Omental fat pad (tissue), 4 donors: ENCODE measurements around the gene TARBP1. TPM values are rescaled to one million over a fixed set of nuclear protein-coding genes. Genes with fewer than 3 reads are reported as not detected.

Experiments used
- ATAC-seq: fragments of 150-250 bp; one replicate; pipeline ENCODE4 v1.9.1; 2016; ENCODE audit warnings: mild to moderate bottlenecking, moderate library complexity; ENCODE audit not compliant: low FRiP score
- DNase-seq: peaks from one replicate; pipeline ENCODE4 v3.0.0-alpha.2; 2019; ENCODE audit warnings: low spot score
- total RNA-seq, 4 donors: library from RNA; depleted of rRNA; stranded (reverse); fragments of >200 nt; gene quantifications; one replicate each; pipeline ENCODE4 v1.1.0, GENCODE V29; 2016
- TF ChIP-seq, protein P1 (sequence below), 3 donors: fragments of 450-650 bp; IDR thresholded peaks; one replicate each; pipeline ENCODE4 v1.5.1; 2016 to 2017; ENCODE audit warnings: antibody characterized with exemption in 3 of 3, mild to moderate bottlenecking in 3 of 3, moderate library complexity in 2 of 3

TARBP1 gene, protein sequence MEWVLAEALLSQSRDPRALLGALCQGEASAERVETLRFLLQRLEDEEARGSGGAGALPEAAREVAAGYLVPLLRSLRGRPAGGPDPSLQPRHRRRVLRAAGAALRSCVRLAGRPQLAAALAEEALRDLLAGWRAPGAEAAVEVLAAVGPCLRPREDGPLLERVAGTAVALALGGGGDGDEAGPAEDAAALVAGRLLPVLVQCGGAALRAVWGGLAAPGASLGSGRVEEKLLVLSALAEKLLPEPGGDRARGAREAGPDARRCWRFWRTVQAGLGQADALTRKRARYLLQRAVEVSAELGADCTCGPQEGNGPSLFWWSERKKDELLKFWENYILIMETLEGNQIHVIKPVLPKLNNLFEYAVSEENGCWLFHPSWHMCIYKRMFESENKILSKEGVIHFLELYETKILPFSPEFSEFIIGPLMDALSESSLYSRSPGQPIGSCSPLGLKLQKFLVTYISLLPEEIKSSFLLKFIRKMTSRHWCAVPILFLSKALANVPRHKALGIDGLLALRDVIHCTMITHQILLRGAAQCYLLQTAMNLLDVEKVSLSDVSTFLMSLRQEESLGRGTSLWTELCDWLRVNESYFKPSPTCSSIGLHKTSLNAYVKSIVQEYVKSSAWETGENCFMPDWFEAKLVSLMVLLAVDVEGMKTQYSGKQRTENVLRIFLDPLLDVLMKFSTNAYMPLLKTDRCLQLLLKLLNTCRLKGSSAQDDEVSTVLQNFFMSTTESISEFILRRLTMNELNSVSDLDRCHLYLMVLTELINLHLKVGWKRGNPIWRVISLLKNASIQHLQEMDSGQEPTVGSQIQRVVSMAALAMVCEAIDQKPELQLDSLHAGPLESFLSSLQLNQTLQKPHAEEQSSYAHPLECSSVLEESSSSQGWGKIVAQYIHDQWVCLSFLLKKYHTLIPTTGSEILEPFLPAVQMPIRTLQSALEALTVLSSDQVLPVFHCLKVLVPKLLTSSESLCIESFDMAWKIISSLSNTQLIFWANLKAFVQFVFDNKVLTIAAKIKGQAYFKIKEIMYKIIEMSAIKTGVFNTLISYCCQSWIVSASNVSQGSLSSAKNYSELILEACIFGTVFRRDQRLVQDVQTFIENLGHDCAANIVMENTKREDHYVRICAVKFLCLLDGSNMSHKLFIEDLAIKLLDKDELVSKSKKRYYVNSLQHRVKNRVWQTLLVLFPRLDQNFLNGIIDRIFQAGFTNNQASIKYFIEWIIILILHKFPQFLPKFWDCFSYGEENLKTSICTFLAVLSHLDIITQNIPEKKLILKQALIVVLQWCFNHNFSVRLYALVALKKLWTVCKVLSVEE (N-terminal part only)
- total RNA-seq, result 10 to 100 TPM; 12.1 to 26.0 (median 13.6) TPM

DNA sequence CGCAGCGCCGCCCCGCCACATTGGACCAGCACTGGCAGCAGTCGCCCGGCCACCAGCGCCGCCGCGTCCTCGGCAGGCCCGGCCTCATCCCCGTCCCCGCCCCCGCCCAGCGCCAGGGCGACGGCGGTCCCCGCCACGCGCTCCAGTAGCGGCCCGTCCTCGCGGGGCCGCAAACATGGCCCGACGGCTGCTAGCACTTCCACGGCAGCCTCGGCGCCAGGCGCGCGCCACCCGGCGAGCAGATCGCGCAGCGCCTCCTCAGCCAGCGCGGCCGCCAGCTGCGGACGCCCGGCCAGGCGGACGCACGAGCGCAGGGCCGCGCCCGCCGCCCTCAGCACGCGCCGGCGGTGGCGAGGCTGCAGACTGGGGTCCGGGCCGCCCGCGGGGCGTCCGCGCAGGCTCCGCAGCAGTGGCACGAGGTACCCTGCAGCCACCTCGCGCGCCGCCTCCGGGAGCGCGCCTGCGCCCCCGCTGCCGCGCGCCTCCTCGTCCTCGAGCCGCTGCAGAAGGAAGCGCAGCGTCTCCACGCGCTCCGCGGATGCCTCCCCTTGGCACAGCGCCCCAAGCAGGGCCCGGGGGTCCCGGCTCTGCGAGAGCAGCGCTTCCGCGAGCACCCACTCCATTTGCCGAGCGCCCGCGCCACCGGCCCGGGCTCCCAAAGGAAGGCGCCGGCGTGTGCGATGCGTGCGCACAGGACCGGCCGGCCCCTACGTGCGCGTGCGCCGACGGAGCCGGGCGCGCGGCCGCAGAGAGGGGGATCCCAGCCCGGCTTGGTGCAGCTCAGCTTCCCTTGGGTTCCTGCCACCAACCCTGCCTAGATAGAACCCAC, at the start of gene TARBP1:
Gene TARBP1 (minus strand): TSS at position 699 of the 829 bp plus-strand sequence. CDS start 76 bp downstream, at position 623.
- ATAC-seq (peak; percentile 82), DNase-seq (no peak)
- TF ChIP-seq, protein P1, sequence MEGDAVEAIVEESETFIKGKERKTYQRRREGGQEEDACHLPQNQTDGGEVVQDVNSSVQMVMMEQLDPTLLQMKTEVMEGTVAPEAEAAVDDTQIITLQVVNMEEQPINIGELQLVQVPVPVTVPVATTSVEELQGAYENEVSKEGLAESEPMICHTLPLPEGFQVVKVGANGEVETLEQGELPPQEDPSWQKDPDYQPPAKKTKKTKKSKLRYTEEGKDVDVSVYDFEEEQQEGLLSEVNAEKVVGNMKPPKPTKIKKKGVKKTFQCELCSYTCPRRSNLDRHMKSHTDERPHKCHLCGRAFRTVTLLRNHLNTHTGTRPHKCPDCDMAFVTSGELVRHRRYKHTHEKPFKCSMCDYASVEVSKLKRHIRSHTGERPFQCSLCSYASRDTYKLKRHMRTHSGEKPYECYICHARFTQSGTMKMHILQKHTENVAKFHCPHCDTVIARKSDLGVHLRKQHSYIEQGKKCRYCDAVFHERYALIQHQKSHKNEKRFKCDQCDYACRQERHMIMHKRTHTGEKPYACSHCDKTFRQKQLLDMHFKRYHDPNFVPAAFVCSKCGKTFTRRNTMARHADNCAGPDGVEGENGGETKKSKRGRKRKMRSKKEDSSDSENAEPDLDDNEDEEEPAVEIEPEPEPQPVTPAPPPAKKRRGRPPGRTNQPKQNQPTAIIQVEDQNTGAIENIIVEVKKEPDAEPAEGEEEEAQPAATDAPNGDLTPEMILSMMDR (IDR thresholded peaks at IDR 0.05), result no peak

DNA sequence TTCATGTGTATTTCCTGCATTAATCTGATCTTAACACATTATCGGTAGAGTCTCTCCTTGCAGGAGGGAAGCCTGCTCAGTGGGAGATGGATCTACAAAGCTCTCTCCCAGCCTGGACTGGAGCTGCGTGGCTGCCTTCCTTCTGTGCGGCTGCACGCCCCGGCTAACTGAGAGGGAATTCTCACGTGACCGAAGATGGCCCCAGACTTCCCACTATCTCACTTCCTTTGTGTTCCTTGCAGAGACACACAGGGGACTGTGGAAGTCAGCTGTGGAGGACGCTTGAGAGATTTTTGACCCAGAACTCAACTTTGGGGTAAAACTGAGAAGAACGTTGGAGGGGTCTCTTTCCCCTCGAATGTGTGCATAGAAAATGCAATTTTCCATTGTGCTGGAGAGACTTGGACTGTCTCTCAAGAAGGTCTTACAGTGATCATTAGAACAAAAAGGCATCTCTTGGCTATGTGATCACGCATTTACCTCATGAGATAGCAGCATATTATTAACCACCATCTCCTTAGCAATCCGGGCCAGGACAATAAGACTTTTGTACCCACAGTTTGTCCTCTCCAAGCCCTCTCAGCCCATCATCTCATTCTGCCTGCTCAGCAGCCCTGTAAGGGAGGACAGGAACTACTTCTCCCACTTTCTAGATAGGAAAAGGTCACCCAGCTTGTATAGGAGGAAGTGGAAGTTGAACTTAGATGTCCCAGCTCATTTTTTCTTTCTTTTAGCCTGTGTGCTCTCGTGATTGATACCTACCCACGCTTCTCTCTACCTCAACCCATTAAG, 49.3 kb upstream of the TARBP1 start:
- TF ChIP-seq, protein P1 (IDR thresholded peaks at IDR 0.05), result no peak
- DNase-seq (no peak), ATAC-seq (no peak)

DNA sequence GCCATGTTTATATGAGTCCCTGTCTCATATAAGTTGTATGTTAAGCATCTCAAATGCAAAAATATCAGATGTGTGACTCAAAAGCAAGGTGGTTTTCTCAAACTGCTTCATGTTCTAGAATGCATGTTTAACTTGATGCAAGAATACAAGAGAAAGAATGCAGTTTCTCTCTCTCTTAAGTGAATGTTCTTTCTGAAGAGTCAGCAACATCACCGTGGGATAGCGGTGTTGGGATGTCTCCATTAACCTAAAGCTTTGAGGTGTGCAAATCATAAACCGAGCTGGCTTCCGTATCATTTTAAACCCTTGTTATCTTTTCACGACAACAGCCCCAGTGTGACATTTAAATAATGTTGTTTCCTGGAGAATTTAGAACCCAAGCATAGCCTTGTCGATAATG, 48.4 kb upstream of the TARBP1 start:
- DNase-seq, result no peak
- TF ChIP-seq, protein P1 (IDR thresholded peaks at IDR 0.05), result no peak
- ATAC-seq, result no peak

DNA sequence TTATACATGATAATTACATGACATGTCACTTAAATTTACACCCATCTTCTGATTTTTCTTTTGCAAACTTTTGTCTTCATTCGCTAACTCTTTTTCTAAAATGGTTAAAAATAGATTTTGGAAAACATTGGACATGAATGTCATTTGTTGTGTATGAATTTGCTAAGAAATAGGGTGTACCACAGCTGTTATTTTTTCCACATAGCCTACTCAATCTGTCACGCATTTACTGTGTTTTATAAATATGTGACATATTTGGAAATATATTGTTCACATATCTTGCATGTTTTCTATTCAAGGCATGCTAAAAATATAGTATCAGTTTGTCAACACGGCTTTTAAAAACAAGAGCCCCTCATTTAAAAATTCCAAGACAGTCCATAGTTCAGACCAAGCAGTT, 47.9 kb upstream of the TARBP1 start:
- DNase-seq (no peak), ATAC-seq (no peak)

DNA sequence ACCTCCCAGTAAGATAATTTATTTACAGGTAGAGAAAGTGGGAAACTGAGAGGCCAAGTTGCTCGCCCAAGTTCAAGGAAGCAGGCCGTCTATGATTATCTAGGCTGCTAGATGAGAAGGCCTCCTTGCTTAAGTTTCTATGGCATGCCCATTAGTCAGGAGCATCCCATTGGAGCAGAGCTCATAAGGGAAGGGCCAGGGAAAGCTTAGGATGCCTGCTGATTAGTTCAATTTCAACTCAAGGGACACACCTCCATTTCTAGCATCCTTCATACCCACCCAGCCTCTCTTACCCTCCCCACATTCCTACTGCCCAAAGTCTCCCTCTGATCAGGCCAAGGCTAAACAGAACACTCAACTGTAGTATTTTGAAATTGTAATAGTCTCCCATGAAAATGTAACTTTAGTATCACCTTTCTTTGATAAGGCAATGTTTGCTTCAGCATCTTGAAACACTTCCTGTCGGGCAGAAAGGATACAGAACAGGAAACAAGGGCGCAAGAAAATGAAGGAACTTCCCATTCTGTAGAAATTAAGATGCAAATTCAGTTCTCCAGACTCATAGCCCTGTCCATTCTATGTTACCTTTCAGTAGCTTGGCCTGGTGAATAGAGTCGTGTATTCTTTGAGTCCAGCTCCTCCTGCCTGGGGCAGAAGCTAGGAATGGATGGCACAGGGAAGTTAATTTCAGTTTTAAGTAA, 46.3 kb upstream of the TARBP1 start:
- no peak for ATAC-seq
- TF ChIP-seq, protein P1 (IDR thresholded peaks at IDR 0.05), result no peak
- no peak for DNase-seq

More for the DNA sequence above, 47.9 kb upstream of the TARBP1 start:
- TF ChIP-seq, protein P1 (IDR thresholded peaks at IDR 0.05), result no peak
